ENCODE data around the gene DNAH3.

DNA sequence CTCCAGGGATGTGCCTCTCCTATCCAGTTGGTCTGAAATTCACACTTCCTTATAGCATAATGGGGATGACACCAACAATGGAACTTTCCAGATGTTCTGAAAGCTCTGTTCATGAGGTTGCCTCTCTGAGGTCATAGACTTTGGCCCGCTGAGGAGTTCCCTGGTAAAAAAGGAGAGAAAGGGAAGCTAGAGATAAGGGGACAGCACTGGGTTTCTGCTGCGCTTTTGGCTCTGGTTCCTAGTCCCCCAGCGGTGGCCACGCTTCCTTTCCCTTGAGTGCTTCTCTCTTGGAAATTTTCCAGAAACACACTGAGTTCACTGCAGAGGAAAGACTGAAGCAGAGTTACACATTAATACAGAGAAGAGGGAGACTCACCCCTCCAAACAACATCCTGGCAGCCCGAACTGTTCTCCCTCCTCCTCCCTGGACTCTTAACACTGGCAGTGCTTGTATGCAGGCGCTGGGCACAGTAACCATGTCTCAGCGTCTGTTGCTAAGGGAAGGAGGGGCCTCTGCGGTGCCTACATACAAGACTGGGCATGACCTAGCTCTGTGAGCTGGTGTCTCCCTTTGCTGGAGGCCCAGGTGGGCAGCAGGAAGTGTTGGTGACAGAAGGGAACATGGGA lies at the start of gene DNAH3:
- TF ChIP-seq, protein P1, sequence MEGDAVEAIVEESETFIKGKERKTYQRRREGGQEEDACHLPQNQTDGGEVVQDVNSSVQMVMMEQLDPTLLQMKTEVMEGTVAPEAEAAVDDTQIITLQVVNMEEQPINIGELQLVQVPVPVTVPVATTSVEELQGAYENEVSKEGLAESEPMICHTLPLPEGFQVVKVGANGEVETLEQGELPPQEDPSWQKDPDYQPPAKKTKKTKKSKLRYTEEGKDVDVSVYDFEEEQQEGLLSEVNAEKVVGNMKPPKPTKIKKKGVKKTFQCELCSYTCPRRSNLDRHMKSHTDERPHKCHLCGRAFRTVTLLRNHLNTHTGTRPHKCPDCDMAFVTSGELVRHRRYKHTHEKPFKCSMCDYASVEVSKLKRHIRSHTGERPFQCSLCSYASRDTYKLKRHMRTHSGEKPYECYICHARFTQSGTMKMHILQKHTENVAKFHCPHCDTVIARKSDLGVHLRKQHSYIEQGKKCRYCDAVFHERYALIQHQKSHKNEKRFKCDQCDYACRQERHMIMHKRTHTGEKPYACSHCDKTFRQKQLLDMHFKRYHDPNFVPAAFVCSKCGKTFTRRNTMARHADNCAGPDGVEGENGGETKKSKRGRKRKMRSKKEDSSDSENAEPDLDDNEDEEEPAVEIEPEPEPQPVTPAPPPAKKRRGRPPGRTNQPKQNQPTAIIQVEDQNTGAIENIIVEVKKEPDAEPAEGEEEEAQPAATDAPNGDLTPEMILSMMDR (IDR thresholded peaks at IDR 0.05; ENCODE audit: low read depth, low read length) = no peak
- no peak for TF ChIP-seq EZH2phosphoT487 (IDR thresholded peaks at IDR 0.05; ENCODE audit: low read depth)
